Measurements from ENCODE around the gene KRTAP6-3.

DNA sequence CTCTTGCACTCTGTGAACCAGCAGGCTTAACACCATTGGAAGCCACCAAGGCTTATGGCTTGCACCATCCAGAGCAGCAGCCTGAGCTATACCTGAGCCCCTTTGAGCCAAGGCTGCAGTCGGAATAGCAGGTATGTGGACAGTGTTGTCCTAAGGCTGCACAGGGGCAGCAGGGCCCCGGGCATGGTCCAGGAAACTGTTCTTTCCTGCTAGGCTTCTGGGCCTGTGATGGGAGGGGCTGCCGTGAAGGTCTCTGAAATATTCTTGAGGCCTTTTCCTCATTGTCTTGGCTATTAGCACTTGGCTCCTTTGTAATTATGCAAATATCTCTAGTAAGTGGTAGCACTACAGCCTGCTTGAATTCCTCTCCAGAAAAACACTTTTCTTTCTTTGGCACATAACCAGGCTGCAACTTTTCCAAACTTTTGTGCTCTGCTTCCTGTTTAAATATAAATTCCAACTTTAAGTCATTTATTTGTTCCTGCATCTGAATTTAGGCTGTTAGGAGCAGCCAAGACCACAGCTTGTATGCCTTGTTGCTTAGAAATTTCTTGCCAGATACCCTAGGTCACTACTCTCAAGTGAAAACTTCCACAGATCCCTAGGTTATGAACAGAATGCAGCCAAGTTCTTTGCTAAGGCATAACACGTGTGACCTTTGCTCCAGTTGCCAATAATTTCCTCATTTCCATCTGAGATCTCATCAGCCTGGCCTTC, 33.4 kb downstream of the KRTAP6-3 start:
- TF ChIP-seq, protein P1, sequence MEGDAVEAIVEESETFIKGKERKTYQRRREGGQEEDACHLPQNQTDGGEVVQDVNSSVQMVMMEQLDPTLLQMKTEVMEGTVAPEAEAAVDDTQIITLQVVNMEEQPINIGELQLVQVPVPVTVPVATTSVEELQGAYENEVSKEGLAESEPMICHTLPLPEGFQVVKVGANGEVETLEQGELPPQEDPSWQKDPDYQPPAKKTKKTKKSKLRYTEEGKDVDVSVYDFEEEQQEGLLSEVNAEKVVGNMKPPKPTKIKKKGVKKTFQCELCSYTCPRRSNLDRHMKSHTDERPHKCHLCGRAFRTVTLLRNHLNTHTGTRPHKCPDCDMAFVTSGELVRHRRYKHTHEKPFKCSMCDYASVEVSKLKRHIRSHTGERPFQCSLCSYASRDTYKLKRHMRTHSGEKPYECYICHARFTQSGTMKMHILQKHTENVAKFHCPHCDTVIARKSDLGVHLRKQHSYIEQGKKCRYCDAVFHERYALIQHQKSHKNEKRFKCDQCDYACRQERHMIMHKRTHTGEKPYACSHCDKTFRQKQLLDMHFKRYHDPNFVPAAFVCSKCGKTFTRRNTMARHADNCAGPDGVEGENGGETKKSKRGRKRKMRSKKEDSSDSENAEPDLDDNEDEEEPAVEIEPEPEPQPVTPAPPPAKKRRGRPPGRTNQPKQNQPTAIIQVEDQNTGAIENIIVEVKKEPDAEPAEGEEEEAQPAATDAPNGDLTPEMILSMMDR (IDR thresholded peaks at IDR 0.05): no peak
- TF ChIP-seq POLR2AphosphoS5 (IDR thresholded peaks at IDR 0.05; ENCODE audit: insufficient read depth in 1 of 2, low read depth in 1 of 2): no peak
